HepG2 (cell line): ENCODE data around the gene RYK. TPM values are rescaled to one million over a fixed set of nuclear protein-coding genes. Genes with fewer than 3 reads are reported as not detected.

Source experiments
- AKAP8 ChIP-seq: sonication (generic); formaldehyde crosslinking; IDR thresholded peaks from 2 replicates; pipeline ENCODE4 v1.5.1; 2020; ENCODE audit warnings: mild to moderate bottlenecking, missing genetic modification reagents
- BORCS8-MEF2B ChIP-seq: sonication (generic); formaldehyde crosslinking; IDR thresholded peaks from 2 replicates; pipeline ENCODE4 v1.8.0; 2022; ENCODE audit warnings: mild to moderate bottlenecking, missing genetic modification reagents
- CEBPZ ChIP-seq: IDR thresholded peaks from 2 replicates; pipeline ENCODE4 v1.6.1; 2012; ENCODE audit warnings: low read length, improper control_type of control experiment
- ESRRA ChIP-seq: sonication (generic); formaldehyde crosslinking; IDR thresholded peaks from 2 replicates; pipeline ENCODE4 v1.5.1; 2020; ENCODE audit warnings: mild to moderate bottlenecking, low read depth, missing genetic modification reagents
- ETV5 ChIP-seq: IDR thresholded peaks from 2 replicates; pipeline ENCODE4 v1.6.1; 2018; ENCODE audit warnings: missing biosample characterization, missing genetic modification reagents, inconsistent platforms, borderline replicate concordance
- GATAD2A ChIP-seq: IDR thresholded peaks from 2 replicates; pipeline ENCODE4 v1.6.1; 2016
- HNRNPH1 ChIP-seq: fragments of 200-400 bp; formaldehyde crosslinking; optimal IDR thresholded peaks from 2 replicates; pipeline ENCODE3; 2017; ENCODE audit warnings: mild to moderate bottlenecking, low read depth, low read length
- MAFG ChIP-seq: sonication (generic); formaldehyde crosslinking; IDR thresholded peaks from 2 replicates; pipeline ENCODE4 v1.5.1; 2020; ENCODE audit warnings: mild to moderate bottlenecking, missing genetic modification reagents
- MATR3 ChIP-seq: sonication (generic); formaldehyde crosslinking; IDR thresholded peaks from 2 replicates; pipeline ENCODE4 v1.4.0; 2020; ENCODE audit warnings: missing genetic modification reagents
- NFYB ChIP-seq: sonication (generic); formaldehyde crosslinking; IDR thresholded peaks from 2 replicates; pipeline ENCODE4 v1.4.0; 2020; ENCODE audit warnings: missing genetic modification reagents
- NPAS2 ChIP-seq: sonication (generic); formaldehyde crosslinking; IDR thresholded peaks from 2 replicates; pipeline ENCODE4 v1.8.0; 2022; ENCODE audit warnings: mild to moderate bottlenecking, missing genetic modification reagents, borderline replicate concordance
- POGK ChIP-seq: sonication (generic); formaldehyde crosslinking; conservative IDR thresholded peaks from 2 replicates; pipeline ENCODE4 v1.8.0; 2022; ENCODE audit warnings: mild to moderate bottlenecking, moderate library complexity, missing genetic modification reagents
- RAD51 ChIP-seq: fragments of 450-650 bp; IDR thresholded peaks from 2 replicates; pipeline ENCODE4 v1.6.1; 2016; ENCODE audit warnings: borderline replicate concordance
- SYNCRIP ChIP-seq: fragments of 200-400 bp; formaldehyde crosslinking; IDR thresholded peaks from 2 replicates; pipeline ENCODE4 v1.6.1; 2018; ENCODE audit warnings: mild to moderate bottlenecking, low read depth, low read length; ENCODE audit not compliant: insufficient read depth
- THAP11 ChIP-seq: IDR thresholded peaks from 2 replicates; pipeline ENCODE4 v1.6.1; 2016; ENCODE audit warnings: missing biosample characterization, missing genetic modification reagents
- TRAFD1 ChIP-seq: sonication (generic); formaldehyde crosslinking; IDR thresholded peaks from 2 replicates; pipeline ENCODE4 v1.5.1; 2020; ENCODE audit warnings: missing genetic modification reagents, mild to moderate bottlenecking, borderline replicate concordance
- ZNF329 ChIP-seq: sonication (generic); formaldehyde crosslinking; IDR thresholded peaks from 2 replicates; pipeline ENCODE4 v1.9.0; 2021; ENCODE audit warnings: low read depth, mild to moderate bottlenecking, missing genetic modification reagents
- ZNF503 ChIP-seq: sonication (generic); formaldehyde crosslinking; IDR thresholded peaks from 2 replicates; pipeline ENCODE4 v1.4.0; 2020; ENCODE audit warnings: missing genetic modification reagents
- ZNF513 ChIP-seq: sonication (generic); formaldehyde crosslinking; conservative IDR thresholded peaks from 2 replicates; pipeline ENCODE4 v1.5.0; 2020; ENCODE audit warnings: missing genetic modification reagents
- ZNF549 ChIP-seq: sonication (generic); formaldehyde crosslinking; IDR thresholded peaks from 2 replicates; pipeline ENCODE4 v1.5.0; 2020; ENCODE audit warnings: missing genetic modification reagents
- polyA plus RNA-seq, 8 experiments: library from polyadenylated mRNA; depleted of rRNA in 3 of 8; stranded (reverse) in 7 of 8; unstranded in 1 of 8; fragments of >200 nt; fragmentation: Illumina TruSeq in 4 of 8; extraction: Trizol in 4 of 8; gene quantifications; 2 replicates each; pipeline versions ENCODE4 v1.2.1 to v1.2.3, GENCODE V29; 2011 to 2016; ENCODE audit warnings: low read depth in 4 of 8, missing spikeins in 1 of 8, mixed read lengths in 1 of 8; ENCODE audit not compliant: insufficient read depth in 1 of 8
- total RNA-seq, 5 experiments: library from RNA; depleted of rRNA; stranded (reverse); fragments of >200 nt; fragmentation: Illumina TruSeq; extraction: Trizol; gene quantifications; 2 replicates each; pipeline ENCODE4 v1.2.3, GENCODE V29; 2016; ENCODE audit warnings: low read depth in 1 of 5

Gene RYK
- total and polyA plus RNA-seq, 2 of the 13 experiments (the other 11 are each of a cell fraction or from before 2014, with no cell fraction given), result 35.0 to 66.2 TPM

- TF ChIP-seq ZNF513 (no peak; the same call in 1 of the 2 replicates), NFYB (CRISPR knock-in tag) (no peak), ZNF503 (CRISPR knock-in tag) (peak; percentile 46; the same call in 1 of the 2 replicates), NPAS2 (CRISPR knock-in tag) (no peak), MAFG (no peak), BORCS8-MEF2B (CRISPR knock-in tag) (peak; percentile 55; the same call in 1 of the 2 replicates), HNRNPH1 (no peak), SYNCRIP (no peak), ETV5 (CRISPR knock-in tag) (peak; percentile 52; the same call in 1 of the 2 replicates), ZNF549 (CRISPR knock-in tag) (0 out of 2 replicates have a peak, but pooled peaks have one; percentile 36), ZNF329 (CRISPR knock-in tag) (peak; percentile 38; the same call in 1 of the 2 replicates), POGK (CRISPR knock-in tag) (peak; percentile 50), GATAD2A (peak; percentile 51), MATR3 (CRISPR knock-in tag) (no peak), THAP11 (CRISPR knock-in tag) (0 out of 2 replicates have a peak, but pooled peaks have one; percentile 30), TRAFD1 (CRISPR knock-in tag) (no peak), AKAP8 (CRISPR knock-in tag) (no peak), ESRRA (CRISPR knock-in tag) (no peak), CEBPZ (no peak), RAD51 (no peak)
Measured at GRCh38 chr3:134250717-134251220, at the start of gene RYK (continued).
